GM19043 (cell line): ENCODE data around the gene AOPEP.

Experiments
- ATAC-seq: cut with Tn5 transposase; IDR thresholded peaks from one replicate; pipeline ENCODE4 v1.9.1; 2021; ENCODE audit warnings: low read depth; ENCODE audit not compliant: unreplicated experiment

AOPEP gene

DNA sequence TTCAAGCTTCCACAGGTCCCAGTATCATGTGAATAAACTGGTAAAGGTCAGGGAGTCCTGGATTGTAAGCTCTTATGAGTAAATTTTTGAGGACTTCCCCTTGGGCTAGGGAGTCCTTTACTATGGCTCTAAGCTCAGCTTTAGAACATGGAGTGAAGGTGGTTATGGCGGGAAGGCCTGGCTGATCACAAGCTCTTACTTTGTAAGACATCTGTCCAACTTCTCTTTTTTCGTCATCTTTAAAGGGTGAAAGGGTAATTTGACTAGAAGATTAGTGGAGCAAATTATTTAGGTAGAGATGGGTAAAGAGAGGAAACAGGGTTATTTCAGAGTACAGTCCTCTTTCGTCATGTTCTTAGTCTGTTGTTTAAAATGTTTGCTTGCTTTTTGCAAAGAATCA, 155.4 kb downstream of the AOPEP start:
- no peak for ATAC-seq

DNA sequence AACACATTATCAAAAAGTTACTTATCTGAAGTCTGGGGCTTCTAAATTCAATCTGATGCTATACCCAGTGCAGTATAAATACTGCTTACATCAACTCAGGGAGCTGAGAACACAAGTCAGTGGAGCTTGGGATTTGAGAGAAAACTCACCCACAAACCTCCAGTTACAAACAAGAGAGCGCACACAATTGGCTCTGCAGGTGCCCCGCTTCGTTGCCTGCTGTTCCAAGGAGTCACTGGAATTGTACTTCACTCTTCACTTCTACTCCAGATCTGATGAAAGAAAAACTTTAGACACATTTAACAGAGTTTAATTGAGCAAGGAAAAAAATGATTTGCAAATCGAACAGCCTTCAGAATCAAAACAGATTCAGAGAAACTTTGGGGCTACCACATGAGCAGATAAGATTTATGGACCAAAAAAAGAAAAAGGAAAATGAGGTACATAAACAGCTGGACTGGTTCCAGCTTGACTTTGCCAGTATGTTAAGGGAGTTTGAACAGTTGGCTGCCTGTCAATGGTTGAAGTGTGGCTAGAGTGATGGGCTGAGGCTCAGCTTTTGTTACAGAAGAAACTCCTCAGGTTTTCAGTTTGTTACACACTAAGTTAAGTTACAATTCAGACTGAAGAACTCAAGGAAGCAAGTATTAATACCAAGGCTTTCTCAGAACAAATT, 156.6 kb downstream of the AOPEP start:
- ATAC-seq = no peak

DNA sequence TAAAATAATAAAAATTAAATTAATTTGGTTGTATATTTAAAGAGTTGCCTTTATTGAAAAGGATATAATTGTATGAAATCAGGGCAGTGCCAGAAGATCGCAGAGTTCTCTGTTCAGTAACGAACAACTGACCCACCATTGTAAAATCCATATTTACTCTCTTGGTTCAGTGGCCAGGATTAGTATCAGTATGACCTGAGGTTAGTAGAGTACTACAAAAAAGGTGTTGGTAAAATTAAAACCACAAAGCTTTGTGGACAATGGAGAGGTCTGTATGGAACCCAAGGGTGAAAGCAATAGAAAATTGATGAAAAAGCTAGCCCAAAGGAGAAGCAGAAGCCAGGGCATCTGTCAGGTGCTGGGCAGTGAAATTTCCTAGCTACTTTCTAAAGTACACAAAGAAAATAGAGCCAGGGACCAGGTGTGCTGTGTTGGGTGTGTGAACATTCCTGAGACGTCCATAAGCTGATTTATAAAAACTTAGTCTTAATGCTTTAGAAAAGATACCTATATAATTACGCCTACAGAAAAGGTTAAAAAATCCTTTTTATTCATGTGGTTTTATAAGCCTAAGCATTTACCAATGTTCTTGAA, 159.5 kb downstream of the AOPEP start:
- no peak for ATAC-seq

DNA sequence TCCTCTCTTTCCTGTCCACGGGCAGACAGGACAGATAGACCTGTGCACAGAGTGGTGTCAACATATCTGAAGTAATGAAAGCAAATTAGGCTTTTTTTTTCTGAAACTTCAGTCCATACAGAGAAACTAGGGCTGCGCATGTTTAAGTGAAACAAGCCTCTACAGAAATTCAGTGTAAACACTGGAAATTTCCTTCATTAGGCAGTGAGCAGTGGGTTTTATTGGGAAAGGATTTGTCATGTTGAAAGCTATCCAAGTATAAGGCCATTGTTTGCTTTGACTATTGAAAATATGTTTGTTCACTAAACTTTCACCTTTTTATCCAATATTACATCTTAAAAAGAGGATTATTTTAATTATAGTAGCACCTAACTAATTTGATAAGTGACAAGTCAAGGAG, 161.2 kb downstream of the AOPEP start:
- no peak for ATAC-seq

DNA sequence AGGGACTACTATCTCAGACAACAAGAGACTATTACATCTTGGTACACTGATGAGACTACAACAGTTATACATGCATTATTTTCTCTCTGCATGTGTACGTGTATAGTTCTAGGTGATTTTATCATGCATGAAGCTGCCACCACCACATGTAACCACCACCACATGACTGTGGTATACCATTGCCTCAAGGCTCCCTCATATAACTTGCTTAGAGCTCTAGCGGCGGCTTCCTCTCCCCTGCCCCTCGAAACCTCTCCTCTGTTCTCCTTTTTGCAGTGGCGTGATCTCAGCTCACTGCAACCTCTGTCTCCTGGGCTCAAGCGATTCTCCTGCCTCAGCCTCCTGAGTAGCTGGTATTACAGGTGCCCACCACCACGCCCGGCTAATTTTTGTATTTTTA, 162.3 kb downstream of the AOPEP start:
- no peak for ATAC-seq

DNA sequence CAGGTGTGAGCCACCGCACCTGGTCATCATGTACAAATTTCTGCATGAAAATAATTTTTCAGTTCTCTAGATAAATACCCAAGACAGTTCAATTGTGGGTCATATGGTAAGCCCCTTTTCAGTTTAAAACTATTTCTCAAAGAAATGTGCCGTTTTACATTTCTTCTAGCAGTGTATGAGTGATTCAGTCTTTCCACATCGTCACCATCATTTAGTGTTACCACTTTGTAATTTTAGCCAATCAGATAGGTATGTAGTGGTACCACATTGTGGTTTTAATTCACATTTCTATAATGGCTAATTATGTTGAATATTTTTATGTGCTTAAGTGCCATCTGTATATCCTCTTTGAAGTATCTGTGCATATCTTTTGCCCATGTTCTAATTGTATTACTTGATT, 163.1 kb downstream of the AOPEP start:
- no peak for ATAC-seq

DNA sequence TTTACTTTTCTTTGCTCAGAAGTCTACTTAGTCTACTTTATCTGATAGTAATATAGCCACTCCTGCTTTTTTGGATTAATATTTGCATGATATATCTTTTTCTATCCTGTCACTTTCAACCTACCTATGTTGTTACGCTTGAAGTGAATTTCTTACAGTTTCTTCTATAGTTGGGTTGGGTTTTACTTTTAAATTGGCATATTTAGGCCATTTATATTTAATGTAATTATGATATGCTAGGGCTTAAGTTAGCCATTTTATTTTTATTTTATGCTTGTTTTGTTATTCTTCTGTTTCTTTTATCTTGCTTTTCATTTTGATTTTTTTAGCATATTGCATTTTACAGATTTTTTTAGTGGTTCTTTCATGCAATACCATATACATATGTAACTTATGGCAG, 164.7 kb downstream of the AOPEP start:
- no peak for ATAC-seq

DNA sequence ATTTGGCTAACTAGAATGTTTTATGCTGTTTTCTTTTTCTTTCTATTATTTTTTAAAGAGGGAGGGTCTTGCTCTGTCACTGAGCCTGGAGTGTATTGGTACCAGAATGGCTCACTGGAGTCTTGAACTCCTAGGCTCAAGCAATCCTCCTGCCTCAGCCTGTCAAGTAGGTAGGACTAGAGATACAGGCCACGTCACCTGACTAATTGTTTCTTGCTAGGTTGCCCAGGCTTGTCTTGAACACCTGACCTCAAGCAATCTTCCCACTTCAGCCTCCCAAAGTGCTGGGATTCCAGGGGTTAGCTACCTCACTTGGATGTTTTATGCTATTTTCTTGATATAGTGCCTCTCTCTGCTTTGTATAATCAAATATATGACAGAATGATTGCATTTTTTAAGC, 166.2 kb downstream of the AOPEP start:
- ATAC-seq = no peak

DNA sequence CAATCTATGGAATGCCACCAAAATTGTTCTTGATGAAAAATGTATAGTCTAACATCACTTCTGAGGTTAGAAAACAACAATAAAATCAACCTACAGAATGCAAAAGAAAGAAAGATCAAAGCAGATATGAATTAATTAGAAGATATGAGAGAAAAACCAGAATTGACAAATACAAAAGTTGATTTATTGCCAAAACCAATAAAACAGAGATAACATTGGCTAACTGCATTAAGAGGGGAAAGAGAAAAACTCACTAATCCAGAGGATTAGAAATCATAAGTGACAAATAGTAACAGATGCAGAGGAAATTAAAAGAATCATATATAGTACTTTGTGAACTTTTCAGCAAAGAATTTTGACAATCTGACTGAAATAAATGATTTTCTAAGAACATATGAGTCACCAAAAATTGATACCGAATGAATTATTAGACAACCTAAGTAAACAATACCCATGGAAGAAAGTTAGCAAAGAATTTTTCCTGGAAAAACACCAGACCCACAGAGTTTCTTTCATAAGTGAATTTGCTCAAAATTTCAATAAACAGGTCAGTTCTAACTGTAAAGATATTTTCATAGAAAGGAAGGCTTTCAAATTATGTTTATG, 167.7 kb downstream of the AOPEP start:
- no peak for ATAC-seq

DNA sequence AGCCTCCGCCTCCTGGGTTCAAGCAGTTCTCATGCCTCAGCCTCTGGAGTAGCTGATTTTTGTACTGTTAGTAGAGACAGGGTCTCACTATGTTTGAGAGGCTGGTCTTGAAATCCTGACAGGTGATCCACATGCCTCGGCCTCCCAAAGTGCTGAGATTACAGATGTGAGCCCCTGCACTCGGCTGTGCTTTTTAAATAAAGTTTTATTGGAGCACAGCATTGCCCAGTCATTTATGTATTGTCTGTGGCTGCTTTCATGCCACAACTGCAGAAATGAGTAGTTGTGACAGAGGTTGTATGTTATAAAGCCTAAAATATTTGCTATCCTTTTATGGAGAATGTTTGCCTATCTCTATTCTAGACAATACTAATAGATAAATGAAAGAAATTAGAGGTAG, 169.2 kb downstream of the AOPEP start:
- ATAC-seq = no peak

DNA sequence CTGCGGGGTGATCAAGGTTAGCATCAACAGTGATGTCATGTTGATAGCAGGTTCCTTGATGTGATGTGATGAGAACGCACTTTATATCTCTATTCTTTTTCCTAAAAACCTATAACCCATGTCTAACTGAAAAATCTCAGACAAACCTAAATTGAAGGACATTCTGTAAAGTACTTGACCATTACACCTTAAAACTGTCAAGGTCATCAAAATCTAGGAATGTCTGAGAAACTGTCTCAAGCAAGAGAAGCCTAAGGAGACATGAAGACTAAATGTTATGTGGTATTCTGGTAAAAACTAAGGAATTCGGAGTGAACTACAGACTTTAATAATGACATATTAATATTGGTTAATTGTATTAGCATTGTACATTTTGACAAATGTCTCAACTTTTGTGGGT, 170.0 kb downstream of the AOPEP start:
- no peak for ATAC-seq

DNA sequence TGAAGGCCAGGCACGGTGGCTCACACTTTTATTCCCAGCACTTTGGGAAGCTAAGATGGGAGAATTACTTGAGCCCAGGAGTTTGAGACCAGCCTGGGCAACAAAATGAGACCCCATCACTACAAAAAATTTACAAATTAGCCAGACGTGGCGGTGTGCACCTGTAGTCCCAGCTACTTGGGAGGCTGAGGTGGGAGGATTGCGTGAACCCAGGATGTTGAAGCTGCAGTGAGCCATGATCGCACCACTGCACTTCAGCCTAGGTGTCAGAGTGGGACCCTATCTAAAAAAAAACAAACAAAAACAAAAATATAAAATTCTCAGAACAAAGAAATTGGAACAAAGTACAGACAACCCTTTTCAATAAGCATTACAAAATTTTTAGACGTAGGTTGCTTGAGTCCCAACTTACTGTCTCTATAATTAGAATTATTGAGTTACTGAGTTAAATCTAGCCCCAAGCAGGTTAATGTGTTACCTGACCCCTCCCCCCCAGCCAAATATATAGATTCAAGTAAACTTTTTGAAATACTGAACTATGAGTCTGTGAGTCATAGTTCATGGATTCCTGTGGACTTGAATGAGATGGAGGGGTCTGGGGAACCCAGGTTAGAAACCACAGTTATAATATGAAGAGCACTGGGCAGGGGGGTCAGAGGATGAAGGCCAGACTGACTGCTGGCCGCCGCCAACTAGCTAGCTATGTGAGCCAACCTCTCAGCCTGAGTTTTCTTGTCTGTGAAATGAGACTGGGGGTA, 173.1 kb downstream of the AOPEP start:
- ATAC-seq = no peak

DNA sequence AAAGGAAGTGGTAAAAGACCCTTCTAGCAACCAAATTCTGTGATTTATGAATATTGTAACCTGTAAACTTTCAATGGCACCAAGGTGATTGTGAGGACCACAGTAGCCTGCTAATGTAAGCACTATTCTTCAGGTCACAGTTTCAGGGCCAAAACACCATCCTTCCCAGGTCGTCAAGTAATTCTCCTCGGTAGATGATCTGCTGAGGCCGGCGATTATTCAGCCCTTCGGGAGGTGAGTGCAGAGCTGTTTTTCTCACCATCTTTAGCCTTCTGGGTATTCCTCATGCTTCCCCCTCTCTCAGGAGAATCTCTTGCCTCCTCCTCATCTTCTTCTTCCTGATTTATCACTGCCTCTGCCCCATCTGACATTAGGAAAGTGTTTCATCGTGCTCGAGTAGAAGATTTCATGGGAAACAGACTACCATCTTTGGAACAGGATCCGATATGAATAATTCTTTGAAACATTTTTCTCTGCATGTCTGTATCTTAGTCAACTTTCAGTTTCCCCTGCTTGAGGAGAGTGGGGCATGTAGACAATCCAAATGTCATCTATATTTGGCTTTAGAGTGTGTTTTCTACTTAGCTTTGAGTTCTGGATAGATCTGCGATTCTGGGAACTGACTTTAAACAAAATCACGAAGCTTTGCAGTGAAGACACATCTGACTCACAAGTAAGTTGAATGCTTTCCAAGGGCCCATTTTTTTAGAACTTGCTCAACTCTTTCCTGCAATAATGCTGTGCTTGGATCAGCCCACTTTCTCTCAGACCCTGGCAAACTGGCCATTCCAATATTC, 173.9 kb downstream of the AOPEP start:
- ATAC-seq = no peak

DNA sequence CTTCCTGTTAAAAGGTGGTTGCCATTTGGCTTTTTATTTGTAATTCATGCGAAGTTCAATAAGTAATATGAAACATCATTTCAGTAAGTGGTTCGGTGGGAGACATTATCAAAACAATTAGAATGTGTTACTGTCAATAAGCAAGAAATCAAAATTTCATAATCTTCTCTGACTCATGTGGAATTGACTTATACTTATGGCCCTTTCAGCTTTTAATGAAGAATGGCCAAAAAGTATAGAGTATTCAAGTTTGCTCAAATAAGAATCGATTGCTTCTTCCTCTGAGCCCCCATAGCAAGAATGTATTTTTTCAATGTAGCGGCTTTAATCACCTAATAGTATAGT, 174.5 kb downstream of the AOPEP start:
- ATAC-seq = no peak

DNA sequence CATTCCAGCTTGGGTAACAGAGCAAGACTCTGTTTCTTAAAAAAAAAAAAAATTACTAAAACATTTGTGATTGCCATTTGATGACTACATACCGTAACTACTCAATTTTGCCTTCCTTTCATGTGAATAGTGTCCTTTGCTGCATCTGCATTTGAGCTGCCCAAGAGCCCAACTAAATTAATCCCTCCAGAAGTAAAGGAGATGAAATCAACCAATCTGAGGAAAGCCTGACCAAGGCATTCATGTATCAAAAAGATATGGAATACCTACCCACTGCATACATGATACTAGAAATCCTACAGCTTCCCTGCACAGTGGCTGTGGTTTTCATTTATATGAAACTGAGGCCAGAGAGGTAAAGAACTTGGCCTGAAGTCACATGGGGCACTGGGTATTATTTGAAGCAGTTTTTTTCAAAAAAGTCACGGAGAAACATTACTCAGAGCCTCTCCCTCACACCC, 177.5 kb downstream of the AOPEP start:
- ATAC-seq = no peak

DNA sequence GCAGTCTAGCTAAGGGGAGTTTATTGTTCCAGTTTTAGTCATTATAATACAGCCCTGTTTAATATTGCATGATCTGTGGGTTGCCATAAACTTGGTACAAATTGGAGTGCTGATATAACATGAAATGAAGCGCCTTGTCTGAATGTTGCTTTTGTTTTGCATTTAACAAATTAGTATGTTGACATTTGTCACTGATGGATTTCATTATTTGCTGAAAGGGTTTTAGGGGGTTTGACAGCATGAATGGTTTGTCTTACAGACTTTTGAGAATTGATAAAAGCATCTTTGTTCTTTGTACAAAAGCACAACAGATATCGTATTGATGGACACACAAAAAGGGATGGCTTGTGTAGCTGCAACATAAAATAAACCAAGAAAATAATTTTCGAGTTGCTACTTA, 178.3 kb downstream of the AOPEP start:
- ATAC-seq = no peak

DNA sequence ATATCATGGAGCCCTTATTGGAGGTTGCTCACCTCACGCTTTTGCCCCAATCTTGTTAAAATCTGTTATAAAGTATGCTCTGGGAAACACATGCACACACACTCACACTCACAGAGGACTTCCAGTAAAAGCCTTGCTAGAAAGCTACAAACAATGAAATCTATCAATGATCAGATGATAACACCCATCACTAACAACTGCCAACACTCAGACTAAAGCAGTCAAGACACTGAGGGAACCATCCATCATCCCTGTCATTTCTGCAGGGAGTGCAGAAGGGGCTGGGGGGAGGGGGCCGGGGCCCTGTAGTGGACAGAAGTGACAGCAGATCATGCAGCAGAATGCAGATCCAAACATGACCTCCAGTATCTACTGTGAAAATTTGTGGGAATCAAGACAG, 179.1 kb downstream of the AOPEP start:
- ATAC-seq = no peak

DNA sequence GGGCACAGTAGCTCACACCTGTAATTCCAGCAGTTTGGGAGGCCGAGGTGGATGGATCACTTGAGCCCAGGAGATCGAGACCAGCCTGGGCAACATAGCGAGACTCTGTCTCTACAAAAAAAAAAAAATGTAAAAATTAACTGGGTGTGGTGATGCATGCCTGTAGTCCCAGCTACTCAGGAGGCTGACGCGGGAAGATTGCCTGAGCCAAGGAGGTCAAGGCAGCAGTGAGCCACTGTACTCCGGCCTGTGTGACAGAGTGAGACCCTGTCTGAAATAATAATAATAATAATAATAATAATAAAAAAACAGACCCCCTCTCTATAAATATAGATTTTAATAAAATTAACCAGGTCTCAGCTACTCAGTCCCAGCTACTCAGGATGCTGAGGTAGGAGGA, 179.7 kb downstream of the AOPEP start:
- ATAC-seq = no peak

DNA sequence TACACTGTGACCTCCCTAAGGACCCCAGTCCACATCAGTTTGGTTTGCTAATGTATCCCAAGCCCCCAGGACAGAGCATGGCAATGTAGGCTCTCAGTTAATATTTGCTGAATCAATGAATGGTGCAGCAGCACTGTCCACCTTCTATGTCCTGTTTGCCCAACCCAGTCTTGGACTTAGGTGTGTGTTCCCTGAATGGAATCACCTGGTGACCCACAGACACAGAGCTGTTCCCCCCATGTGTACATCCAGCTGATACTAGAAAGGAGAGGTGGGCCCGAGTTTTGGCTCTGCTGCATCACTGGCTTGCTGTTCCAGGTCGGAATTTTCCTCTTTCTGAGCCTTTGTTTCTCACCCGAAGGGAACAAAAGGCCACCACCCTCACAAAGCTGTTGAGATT, 180.2 kb downstream of the AOPEP start:
- ATAC-seq = no peak

DNA sequence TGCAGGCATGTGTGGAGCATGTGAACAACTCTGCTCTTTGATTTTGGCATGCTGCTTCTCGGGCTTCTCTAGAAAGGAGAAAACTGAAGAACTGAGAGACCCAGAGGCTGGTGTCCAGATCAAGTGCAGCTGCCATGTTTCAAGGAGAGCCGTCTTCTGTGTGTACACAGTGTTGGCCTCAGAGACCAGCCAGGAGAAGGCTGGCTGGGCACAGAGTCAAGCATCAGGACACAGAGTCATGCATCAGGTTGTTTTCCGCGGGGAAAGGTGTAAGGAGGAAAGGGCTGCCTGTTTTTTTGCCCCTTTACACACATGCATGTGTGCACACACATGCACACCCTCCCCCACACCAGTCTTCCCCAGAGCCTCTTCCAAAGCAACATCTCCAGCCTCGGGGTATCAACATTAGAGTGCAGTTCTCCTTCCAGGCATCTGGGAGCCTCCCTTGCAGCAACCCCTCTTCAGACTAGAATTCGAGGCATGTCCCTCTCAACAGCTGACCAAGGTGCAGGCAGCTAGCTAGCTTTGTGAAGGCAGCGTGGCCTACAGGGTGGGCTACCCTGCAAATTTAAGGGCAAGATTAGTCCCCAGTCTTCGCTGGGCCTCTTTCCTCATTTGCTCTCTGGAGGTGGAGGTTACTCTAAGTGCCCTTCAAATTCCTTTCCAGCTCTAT, 180.9 kb downstream of the AOPEP start:
- ATAC-seq = no peak
